Adrenal gland (tissue), 5 donors: ENCODE results near the gene WDR72.

ENCODE experiments used
- CTCF ChIP-seq, 6 experiments: fragments of 450-650 bp in 4 of 6; fragments of 200-600 bp in 2 of 6; sonication (generic) in 1 of 6; IDR thresholded peaks; 1 replicate in 5 of 6; 2 replicates in 1 of 6; pipeline versions ENCODE4 v1.5.1 to v1.8.0; 2016 to 2021; ENCODE audit warnings: antibody characterized with exemption in 6 of 6, mild to moderate bottlenecking in 2 of 6, moderate library complexity in 1 of 6
- POLR2A ChIP-seq, 2 donors: fragments of 450-650 bp; IDR thresholded peaks; one replicate each; pipeline ENCODE4 v1.6.1; 2017; ENCODE audit warnings: antibody characterized with exemption in 2 of 2, mild to moderate bottlenecking in 2 of 2, moderate library complexity in 1 of 2
- donor health status: DM: no; HTN: no; CAD: no.

DNA sequence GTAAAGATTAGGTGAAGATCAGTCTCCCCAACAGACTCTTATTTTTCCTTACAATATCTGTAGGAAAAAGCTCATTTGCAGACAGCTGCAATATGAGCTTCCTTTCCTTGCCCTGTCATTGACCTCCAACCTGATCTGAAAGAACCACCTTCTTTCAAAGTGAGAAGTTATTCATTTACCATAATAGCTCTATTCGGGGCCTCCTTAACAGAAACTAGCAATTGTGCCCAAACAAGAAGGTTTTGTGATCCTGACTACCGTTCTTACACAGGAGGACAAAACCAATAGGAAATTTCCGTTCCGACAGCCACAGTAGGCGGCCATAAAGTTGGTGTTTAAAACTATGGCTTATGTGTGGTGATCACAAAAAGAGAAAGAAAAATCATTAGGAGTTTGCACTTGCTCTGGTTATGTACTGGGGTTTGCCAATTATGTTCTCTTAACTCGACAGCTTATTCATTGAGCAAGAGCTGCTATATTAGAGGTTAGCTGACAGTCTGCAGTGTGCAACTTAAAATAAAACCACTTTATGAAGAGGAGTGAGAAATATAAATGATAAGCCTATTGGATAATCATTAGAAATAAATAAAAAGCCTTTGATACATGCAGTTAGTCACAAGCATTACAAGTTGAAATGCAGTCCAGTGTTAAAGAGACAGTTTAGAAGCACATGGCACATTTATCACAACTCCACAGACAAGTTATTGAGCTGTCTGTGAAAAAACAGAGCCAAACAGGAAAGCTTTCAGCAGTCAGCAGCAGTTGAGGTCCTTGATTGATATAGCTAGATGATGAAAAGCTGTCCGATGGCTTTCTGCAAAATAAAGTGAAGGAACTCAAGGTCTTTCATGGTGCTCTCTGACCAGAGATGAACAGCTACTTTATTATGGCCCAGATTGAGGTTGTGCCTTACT, 199.8 kb downstream of the WDR72 start:
- TF ChIP-seq CTCF (IDR thresholded peaks at IDR 0.05) (no peak), POLR2A (IDR thresholded peaks at IDR 0.05) (no peak)
